NCI-H146 treated with DMSO at 0.1 percent for 48 hours (cell line): ENCODE data around the gene CD79B.
"Not testable (repeated sequence)": the region's sequence is repeated elsewhere in the genome, so short reads cannot be mapped to it uniquely, and the experiment has no call there.

Experiments
- DNase-seq: peaks from one replicate; lab custom pipeline; 2025; ENCODE audit not compliant: unreplicated experiment; lab: John Stamatoyannopoulos, UW

Gene CD79B

DNA sequence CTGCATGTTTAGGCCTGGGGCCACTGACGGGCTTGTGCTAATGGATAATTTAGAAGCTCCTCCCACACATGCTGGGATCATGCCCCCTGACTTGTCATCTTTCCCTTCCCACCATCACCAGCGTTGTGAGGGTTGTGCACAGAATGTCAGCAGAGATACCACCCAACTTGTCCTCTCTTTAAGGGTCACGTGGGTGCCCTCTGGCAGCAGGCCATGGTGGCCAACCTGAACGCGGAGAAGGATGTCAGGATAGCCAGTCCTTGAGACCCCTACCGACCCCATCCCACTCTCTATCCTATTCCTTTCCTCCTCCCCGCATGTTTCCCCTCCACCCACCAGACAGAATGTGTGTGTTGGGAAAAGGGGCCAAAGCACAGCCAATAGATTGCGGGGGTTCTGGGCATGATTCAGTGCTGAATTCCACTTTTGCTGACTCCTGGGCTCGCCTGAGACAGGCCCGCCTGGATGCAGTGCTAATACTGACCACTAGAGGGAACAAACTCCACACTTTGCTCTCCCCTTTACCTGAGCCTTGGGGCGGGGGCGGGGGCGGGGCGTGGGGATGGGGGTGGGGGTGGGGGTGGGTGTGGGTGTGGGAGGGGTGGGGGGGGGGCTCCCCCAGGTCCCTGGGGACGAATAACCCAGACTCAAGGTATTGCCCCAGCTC lies 50.1 kb downstream of the CD79B start, which contains the start of gene GH2:
Gene GH2, minus strand, starts transcription at position 10 of the 667 bp plus-strand sequence. CDS start 143 bp downstream, outside the sequence.
- DNase-seq, result peak; percentile 8

DNA sequence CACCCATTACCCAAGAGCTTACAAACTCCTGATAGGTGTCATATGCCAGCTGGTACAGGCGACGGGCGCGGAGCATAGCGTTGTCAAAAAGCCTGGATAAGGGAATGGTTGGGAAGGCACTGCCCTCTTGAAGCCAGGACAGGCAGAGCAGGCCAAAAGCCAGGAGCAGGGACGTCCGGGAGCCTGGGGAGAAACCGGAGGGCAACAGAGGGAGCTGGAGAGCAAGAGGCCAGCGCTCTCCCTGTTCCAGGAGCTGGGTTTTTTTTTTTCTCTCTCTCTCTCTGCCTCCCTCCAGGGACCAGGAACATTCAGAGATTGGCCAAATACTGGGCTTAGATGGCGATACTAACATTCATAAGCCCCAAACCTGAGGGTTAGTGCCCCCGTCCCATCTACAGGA lies 50.8 kb downstream of the CD79B start:
- not testable (repeated sequence) for DNase-seq

DNA sequence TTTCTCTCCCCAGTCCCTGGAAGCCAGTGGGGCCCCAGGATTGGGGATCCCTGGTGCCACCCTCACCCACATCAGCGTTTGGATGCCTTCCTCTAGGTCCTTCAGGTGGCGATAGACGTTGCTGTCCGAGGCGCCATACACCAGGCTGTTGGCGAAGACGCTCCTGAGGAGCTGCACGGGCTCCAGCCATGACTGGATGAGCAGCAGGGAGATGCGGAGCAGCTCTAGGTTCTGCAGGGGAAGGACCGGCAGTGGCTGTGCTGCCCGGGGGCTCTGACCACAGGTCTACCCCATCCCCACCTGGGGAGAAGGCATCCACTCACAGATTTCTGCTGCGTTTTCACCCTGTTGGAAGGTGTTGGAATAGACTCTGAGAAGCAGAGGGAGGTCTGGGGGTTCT lies 51.4 kb downstream of the CD79B start:
- DNase-seq, result no peak
